ENCODE data around the gene CHRNG.
A peak's percentile ranks its signal among the peaks of the same experiment; 100 is the strongest.

CHRNG gene

DNA sequence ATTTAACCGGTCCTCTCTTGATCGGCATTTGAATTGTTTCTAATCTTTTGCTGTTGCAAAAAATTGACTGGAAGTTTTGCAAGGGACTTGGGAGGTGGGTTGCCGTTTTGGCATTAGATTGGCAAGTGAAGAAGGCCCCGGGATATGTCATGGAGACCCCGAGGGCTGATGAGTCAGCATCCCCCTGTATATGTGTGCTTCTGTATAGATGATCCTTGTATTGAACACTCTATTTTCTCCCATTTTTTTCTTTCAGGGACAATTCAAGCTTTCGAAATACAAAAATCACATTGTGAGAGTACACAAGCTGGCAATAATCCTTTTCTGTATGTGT, 41.1 kb downstream of the CHRNG start:
- DNase-seq (ENCODE audit: low read depth) = no peak

DNA sequence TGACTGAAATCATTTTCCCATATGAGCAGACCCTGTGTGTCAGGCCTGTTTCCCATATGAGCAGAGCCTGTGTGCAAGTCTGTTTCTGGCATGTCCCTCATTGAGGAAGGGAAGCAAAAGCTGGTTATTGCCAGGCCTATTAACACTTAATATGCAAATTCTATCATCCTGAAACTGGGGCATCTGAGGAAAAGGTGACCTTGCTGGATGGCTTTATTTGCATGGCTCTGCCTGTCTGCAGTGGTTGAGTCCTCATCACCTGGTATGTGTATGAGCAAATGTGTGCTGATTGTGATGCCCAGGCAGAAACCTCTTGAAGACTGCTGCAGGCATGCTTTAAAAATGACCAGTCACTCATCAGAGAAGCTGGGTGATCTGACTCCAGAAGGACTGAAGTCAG, 42.2 kb downstream of the CHRNG start:
- DNase-seq (ENCODE audit: low read depth) = no peak

DNA sequence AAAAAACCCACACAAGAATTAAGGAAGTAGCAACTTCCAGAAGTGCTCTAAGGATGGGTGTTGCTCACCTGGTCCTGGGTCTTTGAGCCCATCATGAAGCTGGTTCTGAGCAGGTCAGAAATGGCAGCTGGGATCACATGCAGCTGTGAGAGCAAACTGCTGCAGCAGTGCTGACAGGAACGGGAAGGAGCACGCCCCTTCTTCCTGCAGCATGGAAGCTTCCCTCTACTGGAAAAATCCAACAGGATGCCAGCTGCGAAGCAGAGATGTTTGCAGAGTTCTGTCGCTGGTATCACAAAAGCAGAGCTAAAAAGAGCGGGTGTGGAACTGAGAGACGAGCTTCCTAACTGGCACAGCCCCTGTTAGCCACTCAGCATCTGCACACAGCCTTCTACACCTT, 44.7 kb downstream of the CHRNG start:
- DNase-seq (ENCODE audit: low read depth) = no peak

DNA sequence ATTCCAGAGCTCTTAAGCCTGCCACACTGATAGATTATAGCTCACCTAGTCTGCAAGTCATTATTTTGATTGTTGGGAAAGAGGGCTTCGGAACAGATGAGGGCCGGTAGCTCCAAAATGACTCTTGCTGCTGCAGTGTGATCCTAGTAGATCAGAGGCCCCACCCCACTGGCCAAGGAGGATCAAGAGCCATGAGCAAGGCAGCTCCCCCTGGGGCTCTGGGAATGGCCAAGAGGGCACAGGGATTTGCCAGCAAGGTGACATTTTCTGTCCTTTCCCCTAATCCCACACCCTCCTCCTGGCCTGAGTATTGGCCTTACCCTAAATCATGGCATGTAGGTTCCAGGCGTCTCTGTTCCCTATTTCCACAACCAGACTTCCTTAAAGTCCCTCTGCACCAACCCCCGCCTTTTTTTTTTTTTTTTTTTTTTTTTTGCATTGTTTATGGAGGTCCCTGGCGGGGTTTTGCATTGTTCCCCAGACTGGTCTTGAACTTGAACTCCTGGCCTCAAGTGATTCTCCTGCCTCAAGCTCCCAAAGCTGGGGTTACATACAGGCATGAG, 47.5 kb downstream of the CHRNG start:
- DNase-seq (ENCODE audit: low read depth) = no peak

DNA sequence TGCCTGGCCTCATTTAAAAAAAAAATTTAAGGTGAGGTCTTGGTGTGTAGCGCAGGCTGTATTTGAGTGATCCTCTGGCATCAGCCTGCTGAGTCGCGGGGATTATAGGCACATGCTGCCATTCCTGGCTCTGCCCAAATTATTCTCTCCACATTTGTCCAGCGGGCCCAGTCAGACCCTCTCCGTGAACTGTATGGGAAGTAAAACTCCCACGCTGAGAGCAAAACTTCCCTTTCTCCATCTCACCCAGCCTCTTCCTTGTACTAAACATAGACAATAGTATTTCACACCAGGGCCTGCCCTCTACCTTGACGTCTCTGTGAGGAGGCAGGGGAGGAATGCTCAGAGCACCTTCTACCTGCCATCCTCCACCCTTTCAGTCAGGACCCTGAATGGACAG, 48.0 kb downstream of the CHRNG start:
- no peak for DNase-seq (ENCODE audit: low read depth)

DNA sequence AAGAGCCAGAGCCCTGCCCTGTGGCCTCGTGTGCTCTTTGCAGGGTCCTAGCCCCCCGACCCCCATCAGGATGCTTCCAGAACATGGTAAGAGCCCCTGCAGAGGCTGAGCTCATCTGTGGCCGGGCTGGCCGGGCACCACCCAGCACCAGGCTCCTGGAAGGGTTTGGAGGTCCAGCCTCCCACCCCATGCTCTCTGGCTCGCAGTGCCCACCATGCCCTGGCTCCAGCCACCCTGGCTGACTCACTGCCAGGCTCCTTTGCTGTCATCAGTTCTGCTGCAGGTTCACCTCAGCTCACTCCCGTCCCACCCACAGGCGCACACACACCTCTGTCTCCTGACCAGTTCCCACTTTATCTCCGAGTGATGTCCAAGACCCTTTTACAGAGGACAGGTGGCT, 48.5 kb downstream of the CHRNG start:
- DNase-seq (ENCODE audit: low read depth) = no peak

DNA sequence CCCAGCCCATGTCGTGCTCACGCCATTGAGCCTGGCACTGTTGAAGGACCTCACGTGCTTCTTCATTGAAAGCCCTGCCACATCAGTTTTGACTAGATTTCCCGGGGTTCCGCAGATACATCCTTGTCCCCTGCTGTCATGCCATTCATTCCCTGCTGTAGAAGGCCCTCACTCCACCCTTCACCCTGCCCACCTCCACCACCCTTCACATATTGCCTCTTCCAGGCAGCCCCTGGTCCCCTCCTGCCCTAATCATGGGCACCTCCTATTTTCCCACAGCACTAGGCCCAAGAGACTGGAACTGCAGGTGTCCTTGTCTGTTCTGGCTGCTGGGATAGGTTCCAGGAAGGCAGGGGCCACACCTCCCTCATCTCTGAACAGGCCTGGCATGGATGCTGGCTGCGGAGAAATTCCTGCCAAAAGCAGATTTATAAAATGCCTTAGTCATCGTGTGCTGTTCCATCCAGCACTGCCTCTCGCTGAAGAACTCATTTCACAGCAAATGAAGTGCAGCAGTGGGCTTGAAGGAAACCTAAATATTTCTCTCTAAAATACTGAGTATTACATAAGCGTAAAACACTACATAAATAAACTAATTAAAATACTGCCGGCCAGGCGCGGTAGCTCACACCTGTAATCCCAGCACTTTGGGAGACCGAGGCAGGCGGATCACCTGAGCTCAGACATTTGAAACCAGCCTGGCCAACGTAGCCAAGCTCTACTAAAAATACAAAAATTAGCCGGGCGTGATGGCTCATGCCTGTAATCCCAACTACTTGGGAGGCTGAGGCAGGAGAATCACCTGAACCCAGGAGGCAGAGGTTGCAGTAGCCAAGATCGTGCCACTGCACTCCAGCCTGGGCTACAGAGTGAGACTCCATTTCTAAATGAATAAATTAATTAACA, 49.4 kb downstream of the CHRNG start:
- peak; percentile 68 for DNase-seq (ENCODE audit: low read depth)

DNA sequence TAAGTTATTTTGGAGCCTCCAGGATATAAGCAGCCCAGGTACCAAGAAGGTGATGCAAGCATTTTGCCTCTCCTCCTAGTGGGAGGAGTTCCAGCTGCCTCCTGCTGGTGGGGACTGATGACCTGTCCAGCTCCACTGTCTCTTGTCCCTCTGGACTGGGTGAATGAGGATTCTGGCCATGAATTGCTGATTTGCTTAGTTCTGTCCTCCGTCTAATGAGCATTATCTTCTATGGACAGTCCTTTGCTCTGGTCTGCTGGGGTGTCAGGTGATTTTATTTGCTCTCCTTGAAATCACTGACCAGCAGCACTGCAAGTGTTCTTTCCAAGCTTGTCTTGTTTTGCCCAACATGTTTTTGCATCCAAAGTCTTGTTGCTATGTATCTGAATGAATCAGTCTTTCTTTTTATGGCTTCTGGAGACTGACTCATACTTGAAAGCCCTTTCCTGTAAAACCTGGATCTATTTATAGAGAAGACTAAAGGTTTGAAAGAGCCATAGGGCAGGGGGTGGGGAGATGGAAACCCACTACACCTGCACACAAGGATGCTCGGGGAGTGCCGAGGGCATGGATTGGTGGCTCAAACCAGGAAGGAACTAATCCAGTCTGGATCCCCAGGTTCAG, 53.4 kb downstream of the CHRNG start:
- DNase-seq (ENCODE audit: low read depth) = peak; percentile 84

DNA sequence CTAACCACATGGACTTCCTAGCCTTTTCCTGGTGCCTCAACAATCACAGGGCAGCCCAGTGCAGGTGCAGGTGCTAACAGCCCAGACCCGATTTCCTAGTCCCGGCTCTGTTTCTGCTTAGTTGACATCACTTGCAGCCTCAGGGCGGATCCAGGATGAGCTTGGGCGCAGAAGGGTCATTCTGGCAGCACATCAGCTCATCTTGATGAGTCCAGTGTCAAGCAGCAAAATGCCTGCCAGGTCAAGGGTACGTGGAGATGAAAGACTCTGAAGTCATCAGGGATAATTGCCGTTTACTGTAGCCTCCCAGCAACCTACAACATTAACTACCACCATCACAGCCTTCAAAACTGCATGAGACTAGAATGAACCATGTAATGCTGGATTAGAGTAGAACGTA, 54.5 kb downstream of the CHRNG start:
- no peak for DNase-seq (ENCODE audit: low read depth)
